Calu3 (cell line): ENCODE measurements around the gene P3H2. TPM values are rescaled to one million over a fixed set of nuclear protein-coding genes. Genes with fewer than 3 reads are reported as not detected.

Experiments used
- BruUV-seq: library from RNA; stranded (reverse); fragments of 400-500 nt; replicated peaks from 2 replicates; lab custom pipeline; 2021; lab: Mats Ljungman, UMichigan
- CTCF ChIA-PET: fragments of 300-600 bp; sonication (Branson Sonifier 250); formaldehyde crosslinking; loops from one replicate; lab custom pipeline; 2022; ENCODE audit warnings: antibody characterized with exemption; lab: Charles Lee
- DNase-seq: peaks from one replicate; pipeline ENCODE4 v3.0.0; 2022
- H3K27ac Mint-ChIP-seq: one replicate; pipeline ENCODE4 v1.8.0; 2022; ENCODE audit warnings: mixed read lengths; ENCODE audit not compliant: unreplicated experiment
- H3K27me3 Mint-ChIP-seq: one replicate; pipeline ENCODE4 v1.8.0; 2022; ENCODE audit warnings: mixed read lengths; ENCODE audit not compliant: unreplicated experiment
- H3K36me3 Mint-ChIP-seq: one replicate; pipeline ENCODE4 v1.8.0; 2022; ENCODE audit warnings: mild to moderate bottlenecking, moderate library complexity, mixed read lengths; ENCODE audit not compliant: insufficient read depth, unreplicated experiment
- H3K4me1 Mint-ChIP-seq: one replicate; pipeline ENCODE4 v1.8.0; 2022; ENCODE audit warnings: mild to moderate bottlenecking, low read depth, mixed read lengths; ENCODE audit not compliant: unreplicated experiment
- H3K4me3 Mint-ChIP-seq: one replicate; pipeline ENCODE4 v1.8.0; 2022; ENCODE audit warnings: mild to moderate bottlenecking, low read depth, moderate library complexity, mixed read lengths; ENCODE audit not compliant: unreplicated experiment
- H3K9me3 Mint-ChIP-seq: one replicate; pipeline ENCODE4 v1.8.0; 2022; ENCODE audit warnings: low read depth, mixed read lengths; ENCODE audit not compliant: unreplicated experiment
- intact Hi-C: fragments of 100-400 bp; cut with micrococcal nuclease; formaldehyde crosslinking; loops from one replicate; pipeline ENCODE4 v1.10.0; 2022; ENCODE audit not compliant: unreplicated experiment
- total RNA-seq: library from RNA; stranded (reverse); gene quantifications from 2 replicates; pipeline ENCODE4 v1.2.3, GENCODE V29; 2022
- TF ChIP-seq, protein P1 (sequence below): fragments of 200-600 bp; IDR thresholded peaks from one replicate; pipeline ENCODE4 v1.8.0; 2022; ENCODE audit warnings: antibody characterized with exemption; ENCODE audit not compliant: unreplicated experiment

P3H2 gene
- total RNA-seq, 1 experiment from 2014 or later = 7.1 TPM

- Mint-ChIP-seq H3K4me1 (peaks cover 31% of the 10 kb centered on the region), H3K27me3 (no peaks in the 10 kb centered on the region), H3K36me3 (no peaks in the 10 kb centered on the region), H3K9me3 (no peaks in the 10 kb centered on the region), H3K4me3 (no peak overlapping the region), H3K27ac (no peak overlapping the region)
- no peak for DNase-seq
- intact Hi-C loops = no loop called here
- BruUV-seq = no TSS peak
- CTCF ChIA-PET = no interaction called here
- TF ChIP-seq, protein P1, sequence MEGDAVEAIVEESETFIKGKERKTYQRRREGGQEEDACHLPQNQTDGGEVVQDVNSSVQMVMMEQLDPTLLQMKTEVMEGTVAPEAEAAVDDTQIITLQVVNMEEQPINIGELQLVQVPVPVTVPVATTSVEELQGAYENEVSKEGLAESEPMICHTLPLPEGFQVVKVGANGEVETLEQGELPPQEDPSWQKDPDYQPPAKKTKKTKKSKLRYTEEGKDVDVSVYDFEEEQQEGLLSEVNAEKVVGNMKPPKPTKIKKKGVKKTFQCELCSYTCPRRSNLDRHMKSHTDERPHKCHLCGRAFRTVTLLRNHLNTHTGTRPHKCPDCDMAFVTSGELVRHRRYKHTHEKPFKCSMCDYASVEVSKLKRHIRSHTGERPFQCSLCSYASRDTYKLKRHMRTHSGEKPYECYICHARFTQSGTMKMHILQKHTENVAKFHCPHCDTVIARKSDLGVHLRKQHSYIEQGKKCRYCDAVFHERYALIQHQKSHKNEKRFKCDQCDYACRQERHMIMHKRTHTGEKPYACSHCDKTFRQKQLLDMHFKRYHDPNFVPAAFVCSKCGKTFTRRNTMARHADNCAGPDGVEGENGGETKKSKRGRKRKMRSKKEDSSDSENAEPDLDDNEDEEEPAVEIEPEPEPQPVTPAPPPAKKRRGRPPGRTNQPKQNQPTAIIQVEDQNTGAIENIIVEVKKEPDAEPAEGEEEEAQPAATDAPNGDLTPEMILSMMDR = no peak
Measured at GRCh38 chr3:190005343-190006113, 115.2 kb downstream of the P3H2 start.

GRCh38 chr3:190004656-190005055 is 116.0 kb downstream of the P3H2 start:
- CTCF ChIA-PET = no interaction called here
- Mint-ChIP-seq H3K36me3 (no peaks in the 10 kb centered on the region), H3K4me1 (peaks cover 25% of the 10 kb centered on the region), H3K4me3 (no peak overlapping the region), H3K27ac (no peak overlapping the region), H3K27me3 (no peaks in the 10 kb centered on the region), H3K9me3 (no peaks in the 10 kb centered on the region)
- intact Hi-C loops = no loop called here
- DNase-seq = no peak
- TF ChIP-seq, protein P1 = no peak
- BruUV-seq = no TSS peak

- no peaks in the 10 kb centered on the region for H3K9me3 Mint-ChIP-seq
- TF ChIP-seq, protein P1 = no peak
- no TSS peak for BruUV-seq
- peak; percentile 60 for DNase-seq
- intact Hi-C loops = no loop called here
- no peaks in the 10 kb centered on the region for H3K27me3 Mint-ChIP-seq
- CTCF ChIA-PET = interaction anchor here (1.6 kb wide), 1 partner anchor 9 kb away, joined by 6 read pairs; no protein-coding TSS in a partner anchor
- H3K36me3 Mint-ChIP-seq = no peaks in the 10 kb centered on the region
- peaks cover 25% of the 10 kb centered on the region for H3K4me1 Mint-ChIP-seq
- peak overlapping the region; percentile 77 for H3K27ac Mint-ChIP-seq
- peak overlapping the region; percentile 35 for H3K4me3 Mint-ChIP-seq
Measured at GRCh38 chr3:190003681-190004123, 117.0 kb downstream of the P3H2 start.

DNA sequence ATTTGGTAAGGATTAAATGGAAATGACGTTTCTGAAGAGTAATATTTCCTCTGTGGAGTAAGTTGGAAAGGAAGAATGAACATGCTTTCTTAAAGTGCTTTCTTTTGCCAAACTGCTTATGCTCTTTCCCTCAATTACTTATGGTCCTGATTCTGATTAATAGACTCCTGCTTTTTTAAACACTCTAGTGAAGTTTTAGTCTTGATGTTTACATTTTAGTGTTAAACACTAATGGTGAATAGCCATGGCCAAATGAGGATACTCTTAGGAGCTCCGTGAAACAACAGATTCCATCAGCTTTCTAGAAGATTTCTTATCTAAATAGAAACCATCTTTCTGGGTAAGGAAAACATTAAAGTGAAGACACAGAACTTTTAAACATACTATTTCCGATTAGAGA is 117.6 kb downstream of the P3H2 start:
- TF ChIP-seq, protein P1 = no peak
- CTCF ChIA-PET = interaction anchor here (1.0 to 1.6 kb wide), 2 partner anchors 9 to 11 kb away, joined by 3 to 6 read pairs; no protein-coding TSS in a partner anchor
- Mint-ChIP-seq H3K27me3 (no peaks in the 10 kb centered on the region), H3K4me3 (peak overlapping the region; percentile 35), H3K27ac (peak overlapping the region; percentile 77), H3K36me3 (no peaks in the 10 kb centered on the region), H3K4me1 (peaks cover 25% of the 10 kb centered on the region), H3K9me3 (no peaks in the 10 kb centered on the region)
- no TSS peak for BruUV-seq
- intact Hi-C loops = no loop called here
- no peak for DNase-seq
